Measurements from ENCODE around the gene NOL12.
"Not testable (repeated sequence)": the region's sequence is repeated elsewhere in the genome, so short reads cannot be mapped to it uniquely, and the experiment has no call there.

NOL12 gene, protein sequence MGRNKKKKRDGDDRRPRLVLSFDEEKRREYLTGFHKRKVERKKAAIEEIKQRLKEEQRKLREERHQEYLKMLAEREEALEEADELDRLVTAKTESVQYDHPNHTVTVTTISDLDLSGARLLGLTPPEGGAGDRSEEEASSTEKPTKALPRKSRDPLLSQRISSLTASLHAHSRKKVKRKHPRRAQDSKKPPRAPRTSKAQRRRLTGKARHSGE

DNA sequence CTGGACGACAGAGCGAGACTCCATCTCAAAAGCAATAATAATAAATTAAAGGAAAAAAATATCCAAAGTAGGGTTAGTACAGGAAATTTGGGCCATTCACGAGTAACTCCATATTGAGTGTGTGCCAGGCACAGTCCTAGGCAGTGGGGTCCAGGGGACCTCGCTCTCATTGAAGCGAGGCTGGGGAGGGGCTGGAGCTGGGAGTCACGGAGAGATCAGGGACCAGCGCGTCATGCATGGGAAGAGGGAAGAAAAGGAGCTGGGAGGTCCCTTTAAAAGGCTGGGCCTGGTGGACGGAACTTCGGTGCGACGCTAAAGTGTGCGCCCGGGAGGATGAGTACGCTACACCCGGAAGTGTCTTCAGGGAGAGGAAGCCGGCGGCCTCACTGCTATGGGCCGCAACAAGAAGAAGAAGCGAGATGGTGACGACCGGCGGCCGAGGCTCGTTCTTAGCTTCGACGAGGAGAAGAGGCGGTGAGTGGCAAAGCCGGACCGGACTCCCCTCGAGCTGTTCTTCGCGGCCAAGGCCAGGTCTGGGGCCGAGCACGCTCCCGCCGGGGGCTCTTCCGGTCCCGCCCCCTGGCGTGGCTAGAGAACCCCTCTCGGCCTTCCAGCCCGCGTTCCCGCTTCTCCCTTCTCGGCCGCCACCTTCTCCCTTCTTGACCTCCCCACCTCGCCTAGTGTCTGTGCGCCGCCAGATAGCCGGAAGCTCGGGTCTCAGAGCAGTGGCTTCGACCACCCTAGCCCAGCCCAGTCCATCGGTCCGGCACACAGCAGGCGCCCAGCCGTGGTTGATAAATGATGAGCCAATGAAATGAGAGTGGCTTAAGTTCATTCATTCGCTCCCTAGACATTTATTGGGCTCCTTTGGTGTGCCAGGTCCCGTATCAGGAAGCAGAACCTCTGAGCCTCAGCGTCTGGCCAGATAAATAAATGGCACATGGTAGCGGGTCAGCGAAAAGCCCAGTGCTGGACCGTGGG is at the start of gene NOL12:
Gene NOL12 (plus strand): TSS at position 342 of the 981 bp plus-strand sequence. CDS start 50 bp downstream, at position 392.
- DNase-seq, result peak; percentile 52

DNA sequence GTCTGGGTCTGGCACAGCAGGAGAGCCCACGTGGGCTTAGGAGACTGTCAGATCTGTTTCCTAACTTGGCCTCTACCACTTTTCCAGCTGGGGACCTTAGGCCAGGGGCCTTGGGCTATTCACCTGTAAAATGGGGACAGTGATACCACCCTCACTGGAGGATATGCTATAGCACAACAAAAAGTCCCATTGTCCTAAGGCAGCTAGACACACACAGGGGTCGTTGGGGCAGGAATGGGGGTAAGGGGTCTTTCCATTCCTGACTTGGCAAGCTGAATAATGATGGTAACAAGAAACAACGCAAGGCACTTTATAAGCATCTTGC is 49.2 kb upstream of the NOL12 start:
- no peak for DNase-seq

DNA sequence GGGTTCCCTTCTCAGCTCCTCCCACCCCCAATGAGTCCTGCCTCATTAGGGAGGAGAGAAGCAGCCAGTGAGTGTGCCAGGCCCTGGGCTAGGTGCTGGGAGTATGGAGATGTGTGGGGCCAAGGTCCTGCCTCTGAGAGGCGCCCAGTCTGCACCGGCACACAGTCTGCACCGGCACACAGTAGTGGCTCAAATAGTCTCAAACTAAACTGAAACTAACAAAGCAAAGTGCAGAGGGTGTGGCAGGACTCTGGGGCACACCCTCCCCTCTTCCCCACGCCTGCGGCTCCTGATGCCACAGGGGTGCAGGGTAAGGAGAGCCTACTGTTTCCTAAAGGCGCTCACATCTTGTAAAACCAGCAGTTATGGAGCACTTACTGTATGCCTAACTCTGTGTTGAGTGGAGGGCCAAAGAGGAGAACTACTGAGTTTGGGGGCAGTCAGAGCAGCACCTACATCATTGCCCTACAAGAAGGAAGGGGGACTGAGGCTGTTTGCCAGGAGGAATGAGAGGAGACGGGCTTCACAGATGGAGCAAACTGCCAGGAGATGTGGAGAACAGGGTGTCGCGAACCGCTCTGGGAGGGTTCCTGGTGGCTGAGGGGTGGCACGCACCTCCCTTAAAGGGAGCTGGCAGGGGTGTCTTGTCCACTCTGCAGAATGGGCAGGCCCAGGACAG is 47.6 kb upstream of the NOL12 start:
- no peak for DNase-seq

DNA sequence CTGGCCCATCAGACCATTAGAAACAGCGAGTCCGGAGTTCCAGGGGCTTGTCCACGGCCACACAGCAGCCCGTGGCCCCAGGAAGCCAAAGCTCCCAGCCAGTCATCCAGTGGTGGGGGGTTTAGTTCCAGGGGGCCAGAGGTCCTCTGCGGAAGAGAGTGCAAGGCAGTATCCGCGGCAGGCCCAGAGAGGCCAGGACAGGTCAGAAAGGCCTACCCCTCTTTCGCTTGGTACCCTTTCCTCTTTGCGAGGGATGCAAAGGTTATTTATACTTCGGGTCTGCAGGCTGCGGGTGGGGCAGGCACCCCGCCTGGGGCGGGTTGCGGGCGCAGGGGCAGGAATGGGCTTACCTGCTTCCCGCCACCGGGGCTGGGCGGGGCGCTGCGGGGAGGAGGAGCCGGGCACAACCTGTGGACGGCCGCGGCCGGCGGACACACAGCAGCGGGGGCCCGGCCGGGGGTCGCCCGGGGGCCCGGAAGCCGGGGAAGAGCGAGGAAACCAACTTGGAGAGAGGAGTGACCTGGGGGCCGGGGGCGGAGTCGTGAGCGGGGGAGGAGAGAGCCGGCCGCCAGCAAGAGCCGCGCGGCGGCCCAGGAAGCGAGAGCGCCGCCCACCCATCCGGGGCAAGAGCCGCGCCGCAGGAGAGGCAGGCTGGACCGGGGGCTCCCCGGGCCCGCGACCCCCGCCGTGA is 46.9 kb upstream of the NOL12 start, which contains the start of gene SH3BP1:
Gene SH3BP1 (plus strand): TSS at position 600 of the 691 bp plus-strand sequence. CDS start 119 bp downstream, outside the sequence.
- DNase-seq, result no peak

DNA sequence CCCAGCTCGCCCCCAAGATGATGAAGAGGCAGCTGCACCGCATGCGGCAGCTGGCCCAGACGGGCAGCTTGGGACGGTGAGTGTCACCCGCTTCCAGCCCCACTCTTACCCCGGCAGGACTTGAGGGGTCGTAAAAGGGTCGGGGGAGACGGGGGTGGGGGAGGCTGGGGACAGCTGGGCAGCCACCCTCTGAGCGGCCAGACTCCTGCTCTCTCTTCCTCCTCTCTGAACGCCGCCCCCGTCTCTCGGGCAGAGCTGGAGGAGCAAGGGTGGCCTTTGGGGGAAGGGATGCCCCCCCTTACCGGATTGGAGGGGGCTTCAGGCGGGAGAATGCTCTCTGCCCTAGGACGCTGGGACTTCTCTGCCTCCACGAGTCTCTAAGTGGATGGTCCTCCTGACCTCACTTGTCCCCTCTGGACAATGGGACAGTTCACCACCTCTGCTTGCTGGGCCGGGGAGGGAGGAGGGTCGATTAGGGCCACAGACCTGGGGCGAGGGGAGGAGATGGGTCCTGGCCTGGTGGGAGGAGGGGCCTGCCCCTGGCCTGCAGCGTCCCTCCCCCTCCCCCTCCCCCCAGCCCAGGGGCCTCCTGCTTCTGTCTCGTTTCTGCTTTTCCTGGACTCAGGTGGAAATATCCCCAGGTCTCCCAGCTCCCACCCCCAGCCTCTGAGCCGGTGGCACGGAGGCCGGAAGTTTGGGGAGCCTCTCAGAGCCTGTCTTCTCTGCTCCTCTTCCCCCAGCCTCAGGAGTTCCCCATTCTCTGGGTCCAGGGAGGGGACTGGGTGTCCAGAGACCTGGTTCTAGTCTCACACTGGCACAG is 46.2 kb upstream of the NOL12 start:
- DNase-seq, result no peak

DNA sequence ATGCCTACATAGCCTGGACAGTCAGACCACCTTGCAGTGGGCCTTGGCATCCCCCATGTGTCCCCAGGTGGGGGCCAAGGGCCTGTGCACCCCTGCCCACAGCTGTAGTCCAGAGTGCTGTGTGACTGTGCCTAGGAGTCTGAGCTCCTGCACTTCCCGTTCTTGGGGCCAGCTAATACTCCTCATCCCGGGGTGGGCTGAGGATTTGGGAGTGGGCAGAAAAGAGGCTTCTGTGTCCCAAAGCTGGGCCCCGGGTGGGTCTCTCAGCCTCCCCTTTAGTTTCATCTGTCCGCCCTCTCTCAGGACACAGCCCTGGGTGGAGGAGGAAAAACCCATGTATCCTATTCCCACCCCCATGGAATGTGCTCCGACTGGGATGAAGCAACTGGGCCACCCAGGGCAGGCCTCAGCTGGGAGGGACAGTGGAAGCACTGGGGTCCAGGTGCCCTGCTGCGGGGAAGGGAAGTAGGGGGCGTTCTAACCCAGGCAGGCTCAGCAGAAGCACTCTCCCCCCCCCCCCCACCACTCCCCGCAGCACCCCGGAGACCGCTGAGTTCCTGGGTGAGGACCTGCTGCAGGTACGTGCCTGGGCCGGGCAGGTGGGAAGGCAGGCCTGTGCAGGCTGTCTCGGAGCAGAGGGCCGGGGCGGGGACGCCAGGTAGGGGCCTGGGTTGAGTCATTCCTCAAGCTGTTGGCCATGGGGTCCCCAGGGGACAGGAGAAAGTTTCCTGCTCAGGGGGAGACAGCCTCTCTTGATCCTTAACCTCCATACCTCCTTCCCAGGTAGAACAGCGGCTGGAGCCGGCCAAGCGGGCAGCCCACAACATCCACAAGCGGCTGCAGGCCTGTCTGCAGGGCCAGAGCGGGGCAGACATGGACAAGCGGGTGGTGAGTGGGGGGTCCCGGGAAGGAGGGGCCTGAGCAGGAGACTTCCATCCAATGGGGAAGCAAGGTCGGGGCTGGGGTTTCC is 45.3 kb upstream of the NOL12 start:
- no peak for DNase-seq

DNA sequence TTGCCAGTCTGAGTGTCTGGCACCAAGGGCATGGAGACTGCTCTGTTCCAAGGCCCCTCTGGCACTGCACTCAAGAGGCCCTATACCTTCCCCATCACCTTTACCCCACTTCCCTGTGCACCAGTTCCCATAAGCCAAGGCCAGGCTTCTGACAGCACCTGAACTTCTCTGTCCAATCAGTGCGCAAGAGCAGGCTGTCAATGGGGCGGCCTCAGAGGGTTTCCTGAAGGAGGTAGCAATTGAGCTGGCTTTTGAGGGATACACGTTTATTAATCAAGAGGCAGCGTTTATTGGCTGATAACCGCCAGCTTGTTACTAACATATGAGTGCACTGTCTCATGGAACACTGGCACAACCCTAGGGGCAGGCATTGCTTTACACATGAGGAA is 44.6 kb upstream of the NOL12 start:
- DNase-seq, result no peak

DNA sequence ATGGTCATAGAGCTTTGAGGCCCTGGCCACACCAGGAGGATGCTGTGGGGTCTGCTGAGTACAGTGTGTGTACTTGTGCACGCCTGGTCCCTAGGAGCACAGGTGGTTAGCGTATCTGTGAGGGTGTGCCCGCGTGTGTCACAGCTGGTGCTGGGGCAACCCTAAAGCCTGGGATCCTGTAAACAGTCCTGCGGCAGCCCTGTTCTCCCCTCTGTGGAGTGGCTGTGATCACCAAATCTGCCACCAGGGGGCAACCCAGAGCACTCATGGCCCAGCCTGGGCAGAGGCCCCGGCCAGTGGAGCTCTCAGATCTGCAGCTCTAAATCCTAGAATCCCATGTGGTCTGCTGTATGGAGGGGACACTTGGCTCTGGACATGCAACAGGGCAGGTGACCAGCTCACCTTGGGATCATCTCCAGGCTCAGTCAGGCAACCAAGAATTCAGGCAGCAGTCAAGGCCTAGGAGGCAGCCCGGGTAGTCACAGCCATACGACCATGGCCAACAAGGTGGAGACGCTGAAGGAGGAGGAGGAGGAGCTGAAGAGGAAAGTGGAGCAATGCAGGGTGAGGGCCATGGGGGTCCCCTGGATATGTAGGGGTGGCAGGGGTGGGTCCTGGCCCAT is 42.8 kb upstream of the NOL12 start:
- peak; percentile 16 for DNase-seq

DNA sequence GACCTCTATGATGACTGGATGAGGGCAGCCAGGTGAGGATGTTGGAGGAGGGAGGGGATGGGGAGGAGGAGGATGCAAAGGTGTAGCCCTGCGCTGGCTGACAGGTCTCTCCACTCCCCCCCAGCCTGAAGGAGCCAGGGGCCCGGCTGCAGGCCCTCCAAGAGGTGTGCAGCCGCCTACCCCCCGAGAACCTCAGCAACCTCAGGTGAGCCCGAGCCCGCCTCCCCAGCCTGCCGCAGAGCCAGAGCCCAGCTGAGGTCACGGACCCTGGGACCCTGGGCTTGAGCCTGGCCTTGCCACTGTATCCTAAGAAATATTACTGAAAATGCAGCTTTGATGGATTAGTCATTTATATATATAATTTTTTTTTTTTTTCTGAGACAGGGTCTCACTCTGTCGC is 38.8 kb upstream of the NOL12 start:
- DNase-seq, result no peak

DNA sequence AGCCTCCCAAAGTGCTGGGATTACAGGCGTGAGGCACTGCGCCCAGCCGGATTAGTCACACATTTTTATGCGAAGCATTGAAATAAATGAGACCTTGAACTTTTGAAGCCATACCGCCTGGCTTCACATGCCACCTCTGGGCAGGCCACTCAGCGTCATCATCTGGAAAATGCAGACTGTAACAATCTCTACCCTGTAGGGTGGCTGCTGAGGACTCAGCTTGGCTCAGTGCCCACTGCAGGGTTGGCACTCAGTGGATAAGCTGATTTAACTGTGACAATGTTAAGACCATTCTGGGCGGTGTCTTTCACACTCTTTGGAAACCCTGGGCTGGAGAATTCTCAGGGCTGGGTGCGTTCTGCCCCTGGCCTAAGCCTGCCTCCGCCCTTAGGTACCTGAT is 38.2 kb upstream of the NOL12 start:
- DNase-seq, result no peak

DNA sequence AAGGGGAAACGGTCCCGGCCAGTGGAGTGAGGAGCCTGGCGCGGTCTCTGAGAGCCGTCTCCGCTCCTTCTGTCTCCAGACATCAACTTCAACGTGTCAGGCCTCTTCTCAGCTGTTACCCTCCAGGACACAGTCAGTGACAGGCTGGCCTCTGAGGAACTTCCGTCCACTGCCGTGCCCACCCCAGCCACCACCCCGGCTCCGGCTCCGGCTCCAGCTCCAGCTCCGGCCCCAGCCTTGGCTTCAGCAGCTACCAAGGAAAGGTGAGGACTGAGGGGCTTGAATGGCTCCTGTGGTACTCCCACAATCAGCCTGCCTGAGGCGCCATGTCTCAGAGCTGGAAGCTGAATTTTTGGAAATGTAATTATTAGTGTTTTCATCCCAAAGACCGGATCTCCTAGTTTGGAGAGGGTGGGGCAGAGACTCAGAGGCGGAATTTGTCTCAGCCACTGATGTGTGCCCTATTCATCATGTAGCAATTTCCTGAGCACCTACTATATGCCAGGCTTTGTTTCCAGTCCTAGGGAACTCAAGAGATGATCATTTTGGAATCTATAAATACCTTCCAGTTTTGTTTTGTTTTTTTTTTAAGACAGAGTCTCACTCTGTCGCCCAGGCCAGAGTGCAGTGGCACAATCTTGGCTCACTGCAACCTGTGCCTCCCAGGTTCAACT is 35.5 kb upstream of the NOL12 start:
- DNase-seq, result no peak

DNA sequence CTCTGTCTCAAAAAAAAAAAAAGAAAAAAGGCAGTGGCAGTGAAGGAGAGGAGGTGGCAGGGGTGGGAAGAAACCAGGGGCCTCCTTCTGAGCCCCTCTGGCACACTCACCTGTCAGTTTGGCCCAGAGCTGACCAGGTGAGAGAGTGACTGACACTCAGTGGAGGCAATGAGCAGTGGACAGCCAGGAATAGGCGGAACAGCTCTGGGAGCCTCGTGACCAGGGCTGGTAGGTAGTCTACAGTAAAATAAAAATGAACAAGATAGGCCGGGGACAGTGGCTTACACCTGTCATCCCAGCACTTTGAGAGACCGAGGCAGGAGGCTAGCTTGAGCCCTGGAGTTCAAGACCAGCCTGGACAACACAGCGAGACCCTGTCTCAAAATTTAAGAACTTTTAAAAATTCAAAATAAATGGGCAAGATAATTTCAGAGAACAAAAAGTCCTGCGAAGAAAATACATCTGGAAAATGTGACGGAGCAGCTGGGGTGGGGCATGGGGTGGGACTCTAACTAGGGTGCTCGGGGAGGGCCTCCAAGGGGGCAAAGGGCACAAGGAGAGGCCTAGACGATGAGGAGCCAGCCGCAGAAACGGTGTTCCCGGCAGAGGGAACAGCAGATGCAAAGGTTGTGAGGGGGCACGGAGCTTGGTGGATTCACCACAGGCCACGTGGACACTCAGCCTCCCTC is 31.4 kb upstream of the NOL12 start:
- DNase-seq, result no peak

DNA sequence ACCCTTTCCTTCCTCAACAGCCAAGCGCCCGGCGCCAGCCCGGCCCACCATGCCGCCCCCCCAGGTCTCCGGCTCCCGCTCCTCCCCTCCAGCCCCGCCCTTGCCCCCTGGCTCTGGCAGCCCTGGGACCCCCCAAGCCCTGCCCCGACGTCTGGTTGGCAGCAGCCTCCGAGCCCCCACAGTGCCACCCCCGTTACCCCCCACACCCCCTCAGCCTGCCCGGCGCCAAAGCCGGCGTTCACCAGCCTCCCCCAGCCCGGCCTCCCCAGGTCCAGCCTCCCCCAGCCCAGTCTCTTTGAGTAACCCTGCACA is 30.9 kb upstream of the NOL12 start:
- no peak for DNase-seq

DNA sequence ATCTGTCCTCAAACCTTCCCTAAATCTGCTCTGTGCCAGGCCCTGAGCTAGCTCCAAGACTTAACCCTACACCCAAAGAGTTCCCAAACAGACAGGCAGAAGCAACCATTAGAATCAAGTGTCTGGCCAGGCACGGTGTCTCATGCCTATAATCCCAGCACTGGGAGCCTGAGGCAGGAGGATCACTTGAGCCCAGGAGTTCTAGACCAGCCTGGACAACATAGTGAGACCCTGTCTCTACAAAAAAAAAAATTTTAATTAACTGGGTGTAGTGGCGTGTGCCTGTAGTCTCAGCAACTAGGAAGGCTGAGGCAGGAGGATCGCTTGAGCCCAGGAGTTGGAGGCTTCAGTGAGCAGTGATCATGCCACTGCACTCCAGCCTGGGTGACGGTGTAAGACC is 29.6 kb upstream of the NOL12 start:
- DNase-seq, result not testable (repeated sequence)

DNA sequence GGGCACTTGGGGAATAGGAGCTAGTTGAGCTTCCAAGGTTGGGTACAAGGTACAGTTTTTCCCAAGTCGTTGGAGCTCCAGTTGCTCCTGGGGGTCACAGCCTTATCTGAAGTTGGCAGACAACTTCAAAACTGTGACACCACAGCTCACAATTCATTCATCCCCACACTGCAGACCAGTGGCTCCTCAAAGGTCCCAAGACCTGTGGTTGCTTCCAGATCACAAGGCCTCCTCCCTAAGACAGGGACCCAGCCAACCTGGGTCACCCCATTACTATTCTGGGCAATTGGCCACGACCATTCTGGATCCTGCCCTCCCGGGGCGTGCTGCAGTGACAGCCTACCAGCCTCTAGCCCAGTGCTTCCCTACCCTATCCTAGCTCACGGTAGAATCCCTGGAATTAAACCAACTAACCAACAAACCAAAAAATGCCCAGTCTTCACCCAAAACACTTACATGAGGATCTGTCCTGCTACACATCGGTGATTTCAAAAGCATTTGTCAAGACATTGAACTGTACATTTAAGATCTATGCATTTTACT is 28.5 kb upstream of the NOL12 start:
- DNase-seq, result no peak

DNA sequence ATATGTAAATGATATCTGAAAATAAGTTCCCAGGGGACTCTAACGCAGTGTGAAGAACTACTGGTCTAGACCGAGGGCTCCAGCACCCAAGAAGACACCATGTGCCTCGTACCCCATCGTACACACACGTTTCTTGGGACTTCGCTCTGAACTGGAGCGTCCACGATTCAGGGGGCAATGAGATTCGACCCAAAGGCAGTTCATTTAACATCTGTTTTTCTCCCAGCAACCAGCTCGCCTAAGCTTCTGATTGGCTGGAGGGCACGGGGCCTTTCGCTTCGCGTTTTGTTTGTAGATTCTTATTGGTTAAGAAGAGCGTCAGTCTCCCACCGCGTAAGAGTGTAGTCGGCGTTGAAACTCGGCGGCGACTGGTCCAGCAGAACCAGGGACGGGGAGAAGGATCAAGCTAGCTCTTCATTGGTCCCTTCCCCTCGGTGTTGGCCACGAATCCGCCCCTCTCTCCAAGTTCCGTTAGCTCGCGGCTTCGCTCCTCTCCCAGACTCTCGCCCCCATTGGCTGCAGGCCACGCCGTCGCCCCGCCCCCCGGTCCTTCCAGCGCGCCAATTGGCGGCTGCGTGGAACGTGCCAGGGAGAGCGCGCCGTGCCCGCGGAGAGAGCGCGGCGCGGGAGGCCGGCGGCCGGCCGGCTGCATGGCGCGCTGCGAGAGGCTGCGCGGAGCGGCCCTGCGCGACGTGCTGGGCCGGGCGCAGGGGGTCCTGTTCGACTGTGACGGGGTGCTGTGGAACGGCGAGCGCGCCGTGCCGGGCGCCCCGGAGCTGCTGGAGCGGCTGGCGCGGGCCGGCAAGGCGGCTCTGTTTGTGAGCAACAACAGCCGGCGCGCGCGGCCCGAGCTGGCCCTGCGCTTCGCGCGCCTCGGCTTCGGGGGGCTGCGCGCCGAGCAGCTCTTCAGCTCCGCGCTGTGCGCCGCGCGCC is 27.7 kb upstream of the NOL12 start, which contains the start of gene PDXP:
Gene PDXP (plus strand): TSS at position 591 of the 933 bp plus-strand sequence. CDS start 60 bp downstream, at position 651.
- peak; percentile 94 for DNase-seq

DNA sequence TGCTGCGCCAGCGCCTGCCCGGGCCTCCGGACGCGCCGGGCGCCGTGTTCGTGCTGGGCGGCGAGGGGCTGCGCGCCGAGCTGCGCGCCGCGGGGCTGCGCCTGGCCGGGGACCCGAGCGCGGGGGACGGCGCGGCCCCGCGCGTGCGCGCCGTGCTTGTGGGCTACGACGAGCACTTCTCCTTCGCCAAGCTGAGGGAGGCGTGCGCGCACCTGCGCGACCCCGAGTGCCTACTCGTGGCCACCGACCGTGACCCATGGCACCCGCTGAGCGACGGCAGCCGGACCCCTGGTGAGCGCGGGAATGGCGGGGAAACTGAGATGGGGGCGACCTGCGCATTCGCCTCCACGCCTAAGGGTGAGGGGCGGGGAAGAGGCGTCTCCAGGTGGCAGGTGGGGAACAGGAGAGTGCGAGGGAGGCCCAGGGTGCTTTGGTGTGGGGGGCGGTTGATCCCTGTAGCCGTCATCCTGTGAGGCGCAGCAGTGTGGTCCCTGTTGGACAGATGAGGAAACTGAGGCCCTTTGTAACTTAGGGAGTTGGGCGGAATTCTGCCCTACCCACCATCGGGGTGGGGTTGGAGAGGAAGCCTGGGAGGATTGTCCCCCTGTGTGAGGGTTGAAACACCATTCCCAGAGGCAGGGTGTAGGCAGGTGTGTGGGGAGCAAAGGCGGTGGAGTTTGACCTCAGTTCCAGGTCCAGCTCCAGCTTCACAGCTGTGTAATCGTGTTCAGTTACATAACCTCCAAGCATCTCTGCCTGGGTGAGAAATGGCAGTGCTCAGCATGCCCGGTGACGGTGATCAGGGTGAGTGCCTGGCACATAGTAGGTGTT is 26.9 kb upstream of the NOL12 start:
- no peak for DNase-seq

Measured in NCI-H774 (cell line).